ENCODE measurements around the gene OXSR1. TPM values are rescaled to one million over a fixed set of nuclear protein-coding genes. Genes with fewer than 3 reads are reported as not detected.

OXSR1 gene
- total and polyA plus RNA-seq, 2 of the 13 experiments (the other 11 are each of a cell fraction or from before 2014, with no cell fraction given): 27.4 to 32.6 TPM

DNA sequence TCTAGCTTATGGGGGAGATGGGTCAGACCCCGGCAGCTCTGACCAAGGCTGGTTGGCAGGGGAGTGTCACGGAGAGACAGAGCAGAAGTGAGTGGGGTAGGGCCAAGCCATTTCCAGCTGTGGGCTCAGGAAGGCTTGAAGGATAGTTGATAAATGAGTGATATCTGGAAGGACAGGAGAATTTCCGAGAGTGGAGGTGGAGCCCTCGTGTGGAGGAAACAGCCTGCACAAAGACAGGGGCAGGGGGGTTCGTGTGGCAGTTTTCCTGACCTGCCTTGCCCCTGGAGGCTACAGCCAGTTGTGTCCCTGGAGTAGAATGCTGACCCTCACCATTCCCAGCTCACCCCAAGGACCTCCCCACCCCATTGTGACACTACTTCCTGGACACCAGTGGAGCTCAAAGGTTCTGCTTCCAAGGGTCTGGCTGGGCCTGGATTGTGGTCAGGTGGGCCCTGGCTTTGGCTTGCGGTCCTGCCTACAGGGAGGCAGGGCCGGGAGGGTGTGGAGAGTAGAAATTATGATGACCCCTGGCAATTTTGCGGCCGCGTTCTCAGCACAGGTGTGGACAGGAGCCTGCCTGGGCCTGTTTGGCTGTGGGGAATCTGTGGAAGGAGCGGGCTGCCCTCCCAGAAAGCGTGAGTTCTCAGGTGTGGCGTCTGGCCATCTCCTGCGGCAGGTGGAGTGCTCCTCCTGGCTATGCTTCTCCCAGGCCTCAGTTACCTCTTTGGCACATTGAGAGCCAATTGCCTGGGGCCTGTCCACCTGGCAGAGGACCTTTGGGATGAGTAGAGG lies 116.8 kb downstream of the OXSR1 start, which contains the start of gene SLC22A14:
Gene SLC22A14 (plus strand): TSS at position 400 of the 792 bp plus-strand sequence. CDS start 23,733 bp downstream, outside the sequence.
- DNase-seq (ENCODE audit: low spot score) (peak; percentile 16), ATAC-seq (peak; percentile 89), FAIRE-seq (no peak)
- POLR2A ChIA-PET: interaction anchor here (0.9 kb wide), 1 partner anchor 145 kb away, joined by 3 read pairs; the partner anchor contains the start of gene ACAA1
- H3K27me3 ChIP-seq (ENCODE audit: control insufficient read depth in 1 of 2, insufficient read depth in 2 of 2, low read length in 2 of 2): peaks cover 0 to 19% of the 10 kb centered on the region in 2 experiments; a peak in 3 of 5 replicates
- no peak within 1 kb of the TSS for H3K27ac ChIP-seq (ENCODE audit: extremely low read length, insufficient read depth, low read length)
- WGBS (ENCODE audit: low lambda C conversion rate): 37% methylated on average over 12 of the region's 14 CpGs
- CTCF ChIA-PET (ENCODE audit: low intra/inter-chr PET ratio, low total read pairs): no interaction called here
- no peaks in the 10 kb centered on the region for H3K79me2 ChIP-seq (ENCODE audit: insufficient read depth, low read length)
- no TSS peak for BruUV-seq (replicated peaks)
- in situ Hi-C loops (cut with HindIII; ENCODE audit: extremely low pct_ligation_motif_present, low pct_unique_long_range_greater_than_20kb) (no loop called here), intact Hi-C loops (cut with micrococcal nuclease; ENCODE audit: unreplicated experiment) (loop anchor here (1.0 kb wide), 3 partner anchors 145 to 277 kb away; partner anchors contain the start of gene ACAA1)
- no peak within 1 kb of the TSS for H3K4me3 ChIP-seq (replicated peaks in 1 of 3; ENCODE audit: insufficient read depth in 1 of 3, low read depth in 2 of 3, low read length in 3 of 3)
- no peaks in the 10 kb centered on the region for H3K36me3 ChIP-seq (replicated peaks in 1 of 2; ENCODE audit: control insufficient read depth in 1 of 2, insufficient read depth in 2 of 2, low read length in 2 of 2)
- H3K9ac ChIP-seq (ENCODE audit: insufficient read depth, low read depth, low read length): no peak within 1 kb of the TSS
- H4K20me1 ChIP-seq (ENCODE audit: insufficient read depth, low read length): no peaks in the 10 kb centered on the region
- no peak within 1 kb of the TSS for H2AFZ ChIP-seq (ENCODE audit: low read length)
- H3K9me3 ChIP-seq (ENCODE audit: low read length): no peaks in the 10 kb centered on the region
- H3K4me1 ChIP-seq (ENCODE audit: insufficient read depth, low read length): no peaks in the 10 kb centered on the region
- H3K4me2 ChIP-seq (ENCODE audit: low read depth, low read length): no peak within 1 kb of the TSS
- TF ChIP-seq REXO4 (CRISPR knock-in tag; IDR thresholded peaks at IDR 0.05; ENCODE audit: borderline replicate concordance) (no peak), RAD21 (CRISPR knock-in tag; IDR thresholded peaks at IDR 0.05) (peak; percentile 25; the same call in 1 of the 2 replicates), ZNF883 (CRISPR knock-in tag; IDR thresholded peaks at IDR 0.05; ENCODE audit: not compliant biosample characterization) (no peak), STAG1 (CRISPR knock-in tag; IDR thresholded peaks at IDR 0.05) (peak; percentile 66), AGO1 (IDR thresholded peaks at IDR 0.05; ENCODE audit: low read depth, low read length, poor library complexity, severe bottlenecking) (no peak), ONECUT2 (CRISPR knock-in tag; IDR thresholded peaks at IDR 0.05) (no peak), ISL2 (CRISPR knock-in tag; IDR thresholded peaks at IDR 0.05) (no peak), ZNF598 (CRISPR knock-in tag; IDR thresholded peaks at IDR 0.05; ENCODE audit: borderline replicate concordance) (no peak), ZNF816 (CRISPR knock-in tag; IDR thresholded peaks at IDR 0.05; ENCODE audit: borderline replicate concordance) (no peak), GATAD1 (CRISPR knock-in tag; IDR thresholded peaks at IDR 0.05) (no peak), SNRNP70 (IDR thresholded peaks at IDR 0.05; ENCODE audit: low read depth, low read length) (no peak), ZNF501 (CRISPR knock-in tag; IDR thresholded peaks at IDR 0.05) (no peak), SMC3 (IDR thresholded peaks at IDR 0.05; ENCODE audit: low read length) (peak; percentile 43; the same call in 1 of the 2 replicates), RFX3 (CRISPR knock-in tag; IDR thresholded peaks at IDR 0.05) (no peak)
- TF ChIP-seq, protein P1, sequence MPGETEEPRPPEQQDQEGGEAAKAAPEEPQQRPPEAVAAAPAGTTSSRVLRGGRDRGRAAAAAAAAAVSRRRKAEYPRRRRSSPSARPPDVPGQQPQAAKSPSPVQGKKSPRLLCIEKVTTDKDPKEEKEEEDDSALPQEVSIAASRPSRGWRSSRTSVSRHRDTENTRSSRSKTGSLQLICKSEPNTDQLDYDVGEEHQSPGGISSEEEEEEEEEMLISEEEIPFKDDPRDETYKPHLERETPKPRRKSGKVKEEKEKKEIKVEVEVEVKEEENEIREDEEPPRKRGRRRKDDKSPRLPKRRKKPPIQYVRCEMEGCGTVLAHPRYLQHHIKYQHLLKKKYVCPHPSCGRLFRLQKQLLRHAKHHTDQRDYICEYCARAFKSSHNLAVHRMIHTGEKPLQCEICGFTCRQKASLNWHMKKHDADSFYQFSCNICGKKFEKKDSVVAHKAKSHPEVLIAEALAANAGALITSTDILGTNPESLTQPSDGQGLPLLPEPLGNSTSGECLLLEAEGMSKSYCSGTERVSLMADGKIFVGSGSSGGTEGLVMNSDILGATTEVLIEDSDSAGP (CRISPR knock-in tag; IDR thresholded peaks at IDR 0.05; ENCODE audit: borderline replicate concordance): peak; percentile 44; the same call in 1 of the 2 replicates
- TF ChIP-seq, protein P2, sequence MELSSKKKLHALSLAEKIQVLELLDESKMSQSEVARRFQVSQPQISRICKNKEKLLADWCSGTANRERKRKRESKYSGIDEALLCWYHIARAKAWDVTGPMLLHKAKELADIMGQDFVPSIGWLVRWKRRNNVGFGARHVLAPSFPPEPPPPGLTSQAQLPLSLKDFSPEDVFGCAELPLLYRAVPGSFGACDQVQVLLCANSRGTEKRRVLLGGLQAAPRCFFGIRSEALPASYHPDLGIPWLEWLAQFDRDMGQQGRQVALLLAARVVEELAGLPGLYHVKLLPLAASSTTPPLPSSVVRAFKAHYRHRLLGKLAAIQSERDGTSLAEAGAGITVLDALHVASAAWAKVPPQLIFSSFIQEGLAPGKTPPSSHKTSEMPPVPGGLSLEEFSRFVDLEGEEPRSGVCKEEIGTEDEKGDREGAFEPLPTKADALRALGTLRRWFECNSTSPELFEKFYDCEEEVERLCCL (CRISPR knock-in tag; IDR thresholded peaks at IDR 0.05; ENCODE audit: borderline replicate concordance): no peak
- TF ChIP-seq, protein P3, sequence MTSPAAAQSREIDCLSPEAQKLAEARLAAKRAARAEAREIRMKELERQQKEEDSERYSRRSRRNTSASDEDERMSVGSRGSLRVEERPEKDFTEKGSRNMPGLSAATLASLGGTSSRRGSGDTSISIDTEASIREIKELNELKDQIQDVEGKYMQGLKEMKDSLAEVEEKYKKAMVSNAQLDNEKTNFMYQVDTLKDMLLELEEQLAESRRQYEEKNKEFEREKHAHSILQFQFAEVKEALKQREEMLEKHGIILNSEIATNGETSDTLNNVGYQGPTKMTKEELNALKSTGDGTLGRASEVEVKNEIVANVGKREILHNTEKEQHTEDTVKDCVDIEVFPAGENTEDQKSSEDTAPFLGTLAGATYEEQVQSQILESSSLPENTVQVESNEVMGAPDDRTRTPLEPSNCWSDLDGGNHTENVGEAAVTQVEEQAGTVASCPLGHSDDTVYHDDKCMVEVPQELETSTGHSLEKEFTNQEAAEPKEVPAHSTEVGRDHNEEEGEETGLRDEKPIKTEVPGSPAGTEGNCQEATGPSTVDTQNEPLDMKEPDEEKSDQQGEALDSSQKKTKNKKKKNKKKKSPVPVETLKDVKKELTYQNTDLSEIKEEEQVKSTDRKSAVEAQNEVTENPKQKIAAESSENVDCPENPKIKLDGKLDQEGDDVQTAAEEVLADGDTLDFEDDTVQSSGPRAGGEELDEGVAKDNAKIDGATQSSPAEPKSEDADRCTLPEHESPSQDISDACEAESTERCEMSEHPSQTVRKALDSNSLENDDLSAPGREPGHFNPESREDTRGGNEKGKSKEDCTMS (CRISPR knock-in tag; conservative IDR thresholded peaks at IDR 0.05): no peak
